ENCODE results near the gene SLN.

SLN gene

DNA sequence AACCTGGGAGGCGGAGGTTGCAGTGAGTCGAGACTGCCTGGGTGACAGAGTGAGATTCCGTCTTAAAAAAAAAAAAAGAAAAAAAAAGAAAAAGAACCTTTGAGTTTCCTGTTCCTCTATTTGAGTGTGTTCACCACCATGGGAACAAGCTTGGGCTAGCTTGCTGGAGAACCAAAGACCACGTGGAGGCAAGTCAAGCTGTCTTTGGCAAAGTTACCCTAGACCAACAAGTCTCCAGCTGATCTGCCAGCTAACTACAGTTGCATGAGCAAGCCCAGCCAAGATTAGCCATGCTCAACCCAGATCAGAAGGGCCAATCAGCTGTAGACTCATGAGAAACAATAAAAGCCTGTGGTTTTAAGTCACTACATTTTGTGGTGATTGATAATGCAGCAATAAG is 29.7 kb downstream of the SLN start:
- no peak for DNase-seq

DNA sequence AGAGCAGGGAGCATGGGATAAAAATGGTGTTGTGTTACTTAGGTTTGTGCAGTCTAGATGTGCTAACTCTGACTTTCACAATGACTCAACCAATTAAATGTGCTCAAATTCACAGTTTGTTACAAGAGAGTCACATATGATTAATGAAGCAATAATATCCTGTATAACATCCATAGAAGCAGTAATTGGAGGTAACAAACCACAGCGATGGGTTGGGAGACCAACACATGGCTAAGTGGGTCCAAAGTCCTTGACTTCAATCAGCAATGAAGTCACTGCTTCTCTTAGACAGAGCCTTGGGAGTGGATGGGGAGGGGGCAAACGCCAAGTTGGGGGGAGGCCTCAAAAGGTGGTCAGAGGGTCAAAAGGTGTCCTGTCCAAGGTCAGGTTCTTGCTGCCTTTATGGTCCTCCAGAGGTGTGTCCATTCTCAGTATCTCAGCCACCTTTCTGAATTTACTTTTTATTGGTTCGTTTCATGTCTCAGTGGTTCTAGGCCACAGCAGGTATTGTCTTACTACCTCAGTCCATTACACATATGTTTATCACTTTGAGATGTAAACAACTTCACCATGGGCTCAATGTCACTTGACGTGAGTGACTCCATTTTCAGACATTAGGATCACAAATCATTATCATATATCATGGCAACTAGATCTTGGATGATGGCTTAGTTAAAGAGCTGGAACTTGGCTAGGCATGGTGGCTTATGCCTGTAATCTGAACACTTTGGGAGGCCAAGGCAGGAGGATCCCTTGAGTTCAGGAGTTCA is 32.4 kb downstream of the SLN start:
- no peak for DNase-seq

DNA sequence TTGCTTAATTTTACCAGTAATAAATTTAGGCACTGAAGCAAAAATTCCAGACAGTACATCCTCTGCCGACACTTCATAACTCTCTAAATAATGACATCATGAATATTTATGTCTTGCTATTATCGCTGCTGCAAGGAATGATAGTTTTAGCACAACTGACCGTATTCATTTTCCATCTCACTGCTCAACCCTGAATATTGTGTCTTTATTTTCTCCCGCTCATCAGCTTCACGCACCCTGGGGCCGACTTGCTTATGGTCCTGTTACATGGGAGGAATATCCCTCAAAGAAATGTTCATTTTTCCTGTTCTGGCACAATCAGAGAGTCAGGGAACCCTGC is 33.3 kb downstream of the SLN start:
- no peak for DNase-seq

DNA sequence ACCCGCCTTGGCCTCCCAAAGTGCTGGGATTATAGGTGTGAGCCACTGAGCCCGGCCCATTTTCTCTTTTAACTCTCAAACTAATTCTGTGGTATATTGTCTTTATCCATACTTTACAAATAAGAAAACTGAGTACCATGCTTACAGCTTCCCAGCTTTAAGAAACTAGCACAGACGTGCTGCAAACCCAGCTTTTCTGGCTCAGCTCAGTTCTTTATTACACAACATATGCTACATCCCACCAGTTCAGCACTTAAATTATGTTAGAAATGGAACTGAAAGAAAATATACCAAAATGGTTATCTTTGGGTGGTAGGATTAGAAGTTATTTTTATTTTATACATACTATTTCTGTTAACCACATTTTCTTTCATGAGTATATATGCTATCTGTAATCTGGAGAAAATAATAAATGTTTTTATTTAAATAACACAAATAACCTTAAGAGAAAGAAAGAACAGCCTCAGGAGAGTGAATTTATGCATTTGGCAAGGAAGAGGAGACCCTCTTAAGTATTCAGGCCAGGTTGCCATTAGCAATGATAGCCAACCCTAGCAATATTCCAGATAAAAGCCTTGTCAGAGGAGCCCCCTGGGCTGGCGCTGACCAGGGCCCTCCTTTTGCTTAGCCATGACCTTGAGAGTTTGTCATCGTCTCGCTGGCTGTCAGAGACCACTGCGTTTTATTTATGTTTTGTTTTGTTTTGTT is 33.8 kb downstream of the SLN start:
- no peak for DNase-seq

DNA sequence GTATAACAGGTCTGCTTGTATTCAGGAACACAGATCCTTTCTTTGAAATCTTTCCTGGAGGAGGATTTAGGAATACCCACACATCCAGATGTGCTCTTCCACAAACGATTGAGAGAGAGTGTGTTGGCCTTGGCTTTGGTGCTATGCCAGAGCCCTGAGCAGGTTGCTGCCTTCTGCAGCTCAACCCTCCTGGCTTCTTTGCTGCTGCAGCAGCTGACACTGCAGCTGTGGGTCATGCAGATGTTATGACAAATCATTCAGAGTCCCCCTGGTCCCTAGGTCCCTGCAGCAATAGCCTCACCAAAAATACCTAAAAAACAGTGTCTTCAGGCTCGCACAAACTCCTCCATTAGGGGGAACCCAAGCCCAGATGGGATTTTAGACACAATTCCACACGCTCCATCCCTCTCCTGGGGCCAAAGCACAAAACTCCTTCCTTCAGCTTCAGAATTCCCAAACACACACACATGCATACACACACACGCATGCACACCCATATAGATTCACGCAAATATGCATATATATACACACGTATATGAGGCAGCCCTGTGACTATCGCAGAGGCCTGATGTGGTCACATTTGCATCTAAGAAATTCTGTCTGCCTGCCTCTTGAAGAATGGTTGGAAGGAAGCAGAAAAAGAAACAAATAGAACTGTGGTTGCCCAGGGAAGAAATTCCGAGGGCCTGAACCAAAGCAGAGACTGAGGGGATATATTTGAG is 35.4 kb downstream of the SLN start:
- DNase-seq = no peak

DNA sequence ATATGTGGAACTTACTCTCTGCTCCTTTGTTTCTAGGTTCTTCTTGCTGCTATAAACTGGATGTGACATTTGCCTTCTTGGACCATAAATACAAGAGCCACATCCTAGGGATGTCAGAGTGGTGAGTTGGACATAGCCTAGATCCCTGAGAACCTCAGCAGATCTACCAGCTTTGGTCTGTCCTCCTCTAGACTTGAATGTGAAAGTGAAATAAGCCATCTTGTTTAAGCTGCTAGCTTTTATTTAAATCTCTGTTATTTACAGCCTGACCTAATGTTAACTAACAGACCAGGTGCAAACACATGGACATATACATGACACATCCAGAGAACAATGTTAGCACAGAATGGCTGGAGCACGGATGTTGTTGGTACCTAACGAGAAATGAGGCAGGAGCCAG is 36.0 kb downstream of the SLN start:
- no peak for DNase-seq

DNA sequence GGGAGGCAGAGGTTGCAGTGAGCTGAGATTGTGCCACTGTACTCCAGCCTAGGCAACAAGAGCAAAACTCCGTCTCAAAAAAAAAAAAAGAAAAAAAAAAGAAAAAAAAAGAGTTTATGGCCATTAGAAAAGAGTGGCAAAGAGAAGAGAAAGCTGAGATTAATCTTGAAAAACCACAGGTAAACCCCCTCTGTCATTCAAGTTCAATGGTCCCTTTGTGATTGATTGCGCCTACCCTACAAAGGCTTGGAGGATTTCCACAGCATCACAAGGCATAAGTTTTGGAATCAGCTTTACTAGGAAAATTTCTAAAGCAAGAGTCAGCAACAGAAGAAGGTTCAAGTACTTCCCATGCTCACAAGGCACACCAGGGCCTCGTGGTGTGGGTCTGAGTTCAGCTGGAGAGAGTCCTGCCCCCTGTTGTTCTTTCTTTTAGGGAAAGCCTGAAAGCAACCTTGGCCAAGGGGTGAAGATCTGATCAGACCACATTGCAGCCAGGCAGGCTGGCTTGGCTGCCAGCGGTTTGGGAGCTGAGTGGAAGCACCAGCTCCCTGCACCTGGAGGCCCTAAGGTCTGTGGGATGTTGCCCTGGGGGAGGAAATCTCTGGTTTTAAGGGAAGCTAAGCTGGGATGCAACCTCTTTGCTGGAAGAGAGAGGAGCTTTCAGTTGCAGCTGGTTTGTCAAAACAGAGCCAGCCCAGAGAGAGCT is 41.8 kb downstream of the SLN start:
- no peak for DNase-seq

DNA sequence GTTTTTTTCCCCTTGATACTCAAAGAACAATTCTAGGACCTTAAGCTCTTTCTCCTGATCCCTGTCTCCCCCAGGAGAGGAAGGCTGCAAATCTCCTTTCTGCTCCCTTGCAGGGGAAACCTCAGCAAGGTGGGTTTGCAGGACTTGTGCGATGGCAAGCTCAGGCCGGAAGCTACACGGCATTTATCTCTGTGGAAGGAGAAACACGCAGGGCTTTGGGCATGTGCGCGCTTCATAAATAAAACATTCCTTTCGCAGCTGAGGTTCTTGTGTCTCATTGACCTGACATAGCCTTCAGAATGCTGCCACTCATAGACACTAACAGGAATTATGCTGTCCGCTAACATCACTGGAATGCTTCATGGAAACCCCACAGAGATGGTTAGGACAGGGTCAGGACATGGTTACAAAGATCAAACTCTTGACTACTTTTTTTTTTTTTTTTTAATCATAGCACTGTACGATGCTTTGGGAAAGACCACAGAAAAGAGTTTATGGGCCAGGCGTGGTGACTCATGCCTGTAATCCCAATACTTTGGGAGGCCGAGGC is 42.6 kb downstream of the SLN start:
- DNase-seq = no peak

DNA sequence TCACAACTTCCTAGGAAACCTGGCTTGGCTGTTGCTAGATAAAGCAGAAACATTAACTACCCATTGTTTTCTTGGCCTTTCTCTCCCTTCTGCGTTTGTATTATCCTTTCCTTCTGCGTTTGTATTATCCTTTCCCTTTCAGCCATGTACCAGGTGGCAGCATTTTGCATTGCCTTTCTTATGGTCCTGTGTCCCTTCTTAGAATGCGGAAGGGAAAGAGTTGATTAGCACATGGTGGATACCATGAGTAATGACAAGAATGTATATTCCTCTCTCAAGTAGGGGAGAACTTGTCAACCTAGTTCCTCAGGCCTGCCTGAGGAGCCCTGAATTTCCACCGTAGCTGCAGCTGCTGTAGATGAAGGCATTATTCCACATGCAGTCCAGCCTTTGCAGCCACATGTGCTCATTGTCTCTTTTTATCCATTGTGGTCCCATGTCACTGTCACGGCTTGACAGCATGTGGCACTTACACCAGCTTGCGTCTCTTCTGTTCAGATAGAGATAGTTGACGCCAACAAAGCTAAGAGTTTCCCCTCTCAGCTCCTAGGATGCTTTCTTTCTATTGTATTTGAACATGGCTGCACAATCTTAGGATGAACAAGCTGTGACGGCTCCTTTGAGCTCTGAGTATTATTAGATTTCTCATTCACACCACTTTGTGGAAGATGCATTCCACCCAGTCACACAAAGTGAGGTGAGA is 44.8 kb downstream of the SLN start:
- no peak for DNase-seq

DNA sequence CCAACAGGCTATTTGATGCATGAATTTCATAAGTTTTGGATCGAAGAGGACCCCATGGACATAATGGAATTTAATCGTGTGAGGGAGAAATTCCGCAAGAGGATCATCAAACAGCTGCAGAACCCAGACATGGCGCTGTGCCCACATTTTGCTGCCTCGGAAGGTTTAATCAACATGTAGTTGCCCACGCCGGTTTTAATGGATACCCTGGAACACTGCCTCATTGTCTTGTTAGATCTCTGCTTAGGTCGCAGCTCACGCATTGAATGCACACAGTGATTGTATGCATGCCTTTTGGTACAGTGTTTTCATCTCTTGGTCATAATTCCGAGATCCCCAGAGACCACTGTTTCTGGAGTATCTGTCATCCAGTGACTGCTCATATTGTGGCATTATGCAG is 46.8 kb downstream of the SLN start:
- DNase-seq = peak; percentile 1

DNA sequence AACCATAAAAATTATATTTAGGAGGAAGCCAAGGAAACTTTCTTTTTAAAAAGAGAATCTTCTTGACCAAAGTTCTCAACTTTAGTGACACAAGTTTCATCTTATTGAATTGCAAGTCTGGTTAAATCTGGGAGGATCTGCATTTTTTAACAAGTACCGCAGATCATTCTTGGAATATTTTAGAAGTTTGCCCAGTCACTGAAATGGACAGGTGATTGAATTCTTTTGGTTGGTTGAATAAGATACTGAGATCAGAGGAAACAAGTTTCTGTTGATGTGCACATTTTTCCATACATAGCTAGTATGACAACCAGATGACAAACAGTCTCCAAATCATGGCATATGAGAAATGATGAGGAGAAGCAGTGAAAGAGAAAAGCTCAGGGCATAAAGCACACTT is 50.2 kb downstream of the SLN start:
- no peak for DNase-seq

DNA sequence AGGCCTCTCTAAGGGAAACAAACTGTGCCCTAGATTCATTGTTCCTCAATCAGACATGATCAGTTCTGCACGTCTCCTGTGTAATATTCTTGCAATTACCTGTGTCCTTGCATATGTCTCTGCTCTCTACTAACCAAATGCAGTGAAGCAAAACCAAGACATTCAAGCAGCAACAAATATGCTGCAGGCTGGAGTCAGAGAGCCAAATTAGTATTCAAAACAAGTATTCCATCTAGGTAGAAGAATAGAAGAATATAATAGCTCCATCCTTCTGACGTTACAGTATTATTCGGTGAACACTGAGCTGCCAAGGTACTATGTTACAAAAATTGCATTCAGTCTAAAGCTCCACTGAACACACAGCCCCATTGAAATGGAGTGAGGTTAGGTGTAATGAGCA is 51.8 kb downstream of the SLN start:
- no peak for DNase-seq

DNA sequence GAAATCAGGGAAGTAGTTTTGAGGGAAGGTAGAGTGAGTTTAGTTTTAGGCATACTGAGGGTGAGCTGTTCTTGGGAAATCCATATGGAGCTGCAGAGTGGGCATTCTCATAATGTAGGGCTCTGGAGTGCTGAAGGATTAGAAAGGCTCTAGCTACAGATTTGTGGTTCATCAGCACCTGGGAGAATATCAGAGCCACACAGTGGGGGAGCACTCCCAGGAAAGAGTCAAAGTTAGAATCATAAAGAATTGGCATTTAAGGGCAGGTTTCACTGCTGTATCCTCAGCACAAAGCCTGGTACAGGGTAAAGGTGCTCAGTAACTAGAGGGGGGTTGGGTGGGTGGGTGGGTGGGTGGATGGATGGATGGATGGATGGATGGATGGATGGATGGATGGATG is 52.5 kb downstream of the SLN start:
- DNase-seq = no peak

Measured in NCI-H1092 (cell line).